HG03354 (cell line): ENCODE results near the gene NHERF2.

Experiments
- ATAC-seq: cut with Tn5 transposase; IDR thresholded peaks from one replicate; pipeline ENCODE4 v1.9.1; 2021; ENCODE audit warnings: mild to moderate bottlenecking; ENCODE audit not compliant: unreplicated experiment, poor library complexity, severe bottlenecking

Gene NHERF2

GRCh38 chr16:2026461-2027023, at the start of gene NHERF2:
TSS of gene NHERF2 (plus strand) at chr16:2026902. CDS start at chr16:2027006, 104 bp downstream.
- no peak for ATAC-seq

GRCh38 chr16:1976951-1977874, 49.5 kb upstream of the NHERF2 start:
- no peak for ATAC-seq

- ATAC-seq = no peak
Measured at GRCh38 chr16:1977875-1978268, 48.8 kb upstream of the NHERF2 start.

GRCh38 chr16:1978476-1979120, 48.1 kb upstream of the NHERF2 start:
- ATAC-seq = no peak

- ATAC-seq = no peak
Measured at GRCh38 chr16:1979271-1980029, 47.3 kb upstream of the NHERF2 start.

GRCh38 chr16:1980030-1980769, 46.5 kb upstream of the NHERF2 start:
- ATAC-seq = no peak

- ATAC-seq = no peak
Measured at GRCh38 chr16:1980770-1981087, 46.0 kb upstream of the NHERF2 start.

GRCh38 chr16:1981398-1981836, 45.3 kb upstream of the NHERF2 start, which contains the start of gene NOXO1:
TSS of gene NOXO1 (minus strand) at chr16:1981469. CDS start at chr16:1981179, 290 bp downstream.
- no peak for ATAC-seq

GRCh38 chr16:1982013-1982433, 44.7 kb upstream of the NHERF2 start:
- ATAC-seq = no peak

- no peak for ATAC-seq
Measured at GRCh38 chr16:1982991-1983543, 43.6 kb upstream of the NHERF2 start.

GRCh38 chr16:1983544-1984346, 43.0 kb upstream of the NHERF2 start, which contains the start of gene GFER:
TSS of gene GFER (plus strand) at chr16:1984193. CDS start at chr16:1984219, 26 bp downstream.
- ATAC-seq = peak; percentile 77

- ATAC-seq = peak; percentile 6
Measured at GRCh38 chr16:1984347-1985225, 42.1 kb upstream of the NHERF2 start.

GRCh38 chr16:1985466-1986150, 41.1 kb upstream of the NHERF2 start:
- ATAC-seq = no peak

- ATAC-seq = no peak
Measured at GRCh38 chr16:1987198-1987597, 39.5 kb upstream of the NHERF2 start.

GRCh38 chr16:1989209-1990100, 37.2 kb upstream of the NHERF2 start, which contains the start of gene SYNGR3:
TSS of gene SYNGR3 (plus strand) at chr16:1989970. CDS start at chr16:1990103, 133 bp downstream.
- ATAC-seq = no peak

GRCh38 chr16:1990101-1990350, 36.7 kb upstream of the NHERF2 start:
- no peak for ATAC-seq
